HL-60 (cell line): Measurements from ENCODE around the gene FAM170B.

Experiments
- DNase-seq, 2 experiments: peaks; one replicate each; pipeline ENCODE4 v3.0.0-alpha.2; 2010 to 2020; ENCODE audit warnings: low read depth in 1 of 2, low spot score in 1 of 2
- H3K27ac ChIP-seq: fragments of 250-450 bp; sonication (Bioruptor Pico); replicated peaks from 2 replicates; pipeline ENCODE4 v1.5.1; 2020; ENCODE audit warnings: mild to moderate bottlenecking, moderate library complexity
- H3K27me3 ChIP-seq: fragments of 250-450 bp; sonication (Bioruptor Pico); 2 replicates; pipeline ENCODE4 v1.5.1; 2021; ENCODE audit warnings: mild to moderate bottlenecking, moderate library complexity; ENCODE audit not compliant: insufficient read depth, poor library complexity, severe bottlenecking
- H3K4me3 ChIP-seq: replicated peaks from 2 replicates; pipeline ENCODE4 v1.5.1; 2011; ENCODE audit warnings: mild to moderate bottlenecking, control low read depth, low read length; ENCODE audit not compliant: insufficient read depth
- GABPA ChIP-seq: IDR thresholded peaks from 2 replicates; pipeline ENCODE4 v1.6.1; 2012; ENCODE audit warnings: low read depth
- POLR2AphosphoS5 ChIP-seq: IDR thresholded peaks from 2 replicates; pipeline ENCODE4 v1.6.1; 2012; ENCODE audit warnings: low read depth
- SPI1 ChIP-seq: IDR thresholded peaks from 2 replicates; pipeline ENCODE4 v1.6.1; 2012; ENCODE audit warnings: low read depth, mild to moderate bottlenecking, borderline replicate concordance
- TF ChIP-seq, protein P1 (sequence below): IDR thresholded peaks from one replicate; pipeline ENCODE4 v1.5.1; 2011; ENCODE audit warnings: low read length, control low read depth, inconsistent platforms; ENCODE audit not compliant: insufficient read depth
- TF ChIP-seq, protein P2 (sequence below): IDR thresholded peaks from 2 replicates; pipeline ENCODE4 v1.6.1; 2012; ENCODE audit warnings: low read depth; ENCODE audit not compliant: insufficient replicate concordance

FAM170B gene

GRCh38 chr10:49089557-49090188 is 44.1 kb downstream of the FAM170B start:
- H3K4me3 ChIP-seq, result no peak overlapping the region
- no peak for DNase-seq
- H3K27ac ChIP-seq, result no peak overlapping the region
- H3K27me3 ChIP-seq, result no peaks in the 10 kb centered on the region
- TF ChIP-seq POLR2AphosphoS5 (no peak), SPI1 (no peak)
- TF ChIP-seq, protein P1, sequence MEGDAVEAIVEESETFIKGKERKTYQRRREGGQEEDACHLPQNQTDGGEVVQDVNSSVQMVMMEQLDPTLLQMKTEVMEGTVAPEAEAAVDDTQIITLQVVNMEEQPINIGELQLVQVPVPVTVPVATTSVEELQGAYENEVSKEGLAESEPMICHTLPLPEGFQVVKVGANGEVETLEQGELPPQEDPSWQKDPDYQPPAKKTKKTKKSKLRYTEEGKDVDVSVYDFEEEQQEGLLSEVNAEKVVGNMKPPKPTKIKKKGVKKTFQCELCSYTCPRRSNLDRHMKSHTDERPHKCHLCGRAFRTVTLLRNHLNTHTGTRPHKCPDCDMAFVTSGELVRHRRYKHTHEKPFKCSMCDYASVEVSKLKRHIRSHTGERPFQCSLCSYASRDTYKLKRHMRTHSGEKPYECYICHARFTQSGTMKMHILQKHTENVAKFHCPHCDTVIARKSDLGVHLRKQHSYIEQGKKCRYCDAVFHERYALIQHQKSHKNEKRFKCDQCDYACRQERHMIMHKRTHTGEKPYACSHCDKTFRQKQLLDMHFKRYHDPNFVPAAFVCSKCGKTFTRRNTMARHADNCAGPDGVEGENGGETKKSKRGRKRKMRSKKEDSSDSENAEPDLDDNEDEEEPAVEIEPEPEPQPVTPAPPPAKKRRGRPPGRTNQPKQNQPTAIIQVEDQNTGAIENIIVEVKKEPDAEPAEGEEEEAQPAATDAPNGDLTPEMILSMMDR, result no peak
- TF ChIP-seq, protein P2, sequence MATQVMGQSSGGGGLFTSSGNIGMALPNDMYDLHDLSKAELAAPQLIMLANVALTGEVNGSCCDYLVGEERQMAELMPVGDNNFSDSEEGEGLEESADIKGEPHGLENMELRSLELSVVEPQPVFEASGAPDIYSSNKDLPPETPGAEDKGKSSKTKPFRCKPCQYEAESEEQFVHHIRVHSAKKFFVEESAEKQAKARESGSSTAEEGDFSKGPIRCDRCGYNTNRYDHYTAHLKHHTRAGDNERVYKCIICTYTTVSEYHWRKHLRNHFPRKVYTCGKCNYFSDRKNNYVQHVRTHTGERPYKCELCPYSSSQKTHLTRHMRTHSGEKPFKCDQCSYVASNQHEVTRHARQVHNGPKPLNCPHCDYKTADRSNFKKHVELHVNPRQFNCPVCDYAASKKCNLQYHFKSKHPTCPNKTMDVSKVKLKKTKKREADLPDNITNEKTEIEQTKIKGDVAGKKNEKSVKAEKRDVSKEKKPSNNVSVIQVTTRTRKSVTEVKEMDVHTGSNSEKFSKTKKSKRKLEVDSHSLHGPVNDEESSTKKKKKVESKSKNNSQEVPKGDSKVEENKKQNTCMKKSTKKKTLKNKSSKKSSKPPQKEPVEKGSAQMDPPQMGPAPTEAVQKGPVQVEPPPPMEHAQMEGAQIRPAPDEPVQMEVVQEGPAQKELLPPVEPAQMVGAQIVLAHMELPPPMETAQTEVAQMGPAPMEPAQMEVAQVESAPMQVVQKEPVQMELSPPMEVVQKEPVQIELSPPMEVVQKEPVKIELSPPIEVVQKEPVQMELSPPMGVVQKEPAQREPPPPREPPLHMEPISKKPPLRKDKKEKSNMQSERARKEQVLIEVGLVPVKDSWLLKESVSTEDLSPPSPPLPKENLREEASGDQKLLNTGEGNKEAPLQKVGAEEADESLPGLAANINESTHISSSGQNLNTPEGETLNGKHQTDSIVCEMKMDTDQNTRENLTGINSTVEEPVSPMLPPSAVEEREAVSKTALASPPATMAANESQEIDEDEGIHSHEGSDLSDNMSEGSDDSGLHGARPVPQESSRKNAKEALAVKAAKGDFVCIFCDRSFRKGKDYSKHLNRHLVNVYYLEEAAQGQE, result no peak

- DNase-seq, result no peak
- TF ChIP-seq, protein P1, result no peak
- TF ChIP-seq, protein P2, result no peak
- TF ChIP-seq GABPA, result no peak
- TF ChIP-seq SPI1, result no peak
- no peak for TF ChIP-seq POLR2AphosphoS5
- Histone ChIP-seq H3K27ac (no peak overlapping the region), H3K27me3 (no peaks in the 10 kb centered on the region), H3K4me3 (no peak overlapping the region)
Measured at GRCh38 chr10:49089152-49089551, 44.7 kb downstream of the FAM170B start.

DNA sequence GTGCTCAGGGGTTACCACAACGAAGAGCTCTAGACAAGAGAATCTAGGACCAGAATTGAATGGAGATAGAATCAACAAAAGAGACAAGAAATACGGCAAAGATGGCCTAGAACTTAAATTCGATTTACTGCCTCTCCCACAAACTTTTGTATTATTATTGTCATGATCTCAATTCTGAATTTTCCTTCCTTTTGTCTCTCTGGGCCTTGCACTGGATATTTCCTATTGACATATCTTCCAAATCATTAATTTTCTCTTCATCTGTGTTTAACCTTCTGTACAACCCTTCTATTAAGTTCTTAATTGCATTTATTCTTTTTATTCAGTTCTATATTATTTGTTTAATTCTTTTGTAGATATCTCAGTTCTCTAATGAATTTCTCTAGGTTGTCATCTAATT is 46.9 kb downstream of the FAM170B start:
- TF ChIP-seq POLR2AphosphoS5 (no peak), SPI1 (no peak), GABPA (no peak)
- TF ChIP-seq, protein P1, result no peak
- TF ChIP-seq, protein P2, result no peak
- Histone ChIP-seq H3K27ac (no peak overlapping the region), H3K27me3 (no peaks in the 10 kb centered on the region), H3K4me3 (no peak overlapping the region)
- no peak for DNase-seq
